ENCODE measurements around the gene POLR3C. TPM values are rescaled to one million over a fixed set of nuclear protein-coding genes. Genes with fewer than 3 reads are reported as not detected.

The POLR3C gene
- total and polyA plus RNA-seq, 2 experiments from 2014 or later = 15.1 to 23.9 TPM

GRCh38 chr1:145785547-145785946 is 38.5 kb upstream of the POLR3C start (continued):
- TF ChIP-seq REST (IDR thresholded peaks at IDR 0.05; ENCODE audit: unreplicated experiment) = no peak
- no peak for TF ChIP-seq EZH2phosphoT487 (IDR thresholded peaks at IDR 0.05; ENCODE audit: unreplicated experiment)
- TF ChIP-seq EZH2 (IDR thresholded peaks at IDR 0.05; ENCODE audit: low read depth, unreplicated experiment) = no peak
- TF ChIP-seq, protein P1, sequence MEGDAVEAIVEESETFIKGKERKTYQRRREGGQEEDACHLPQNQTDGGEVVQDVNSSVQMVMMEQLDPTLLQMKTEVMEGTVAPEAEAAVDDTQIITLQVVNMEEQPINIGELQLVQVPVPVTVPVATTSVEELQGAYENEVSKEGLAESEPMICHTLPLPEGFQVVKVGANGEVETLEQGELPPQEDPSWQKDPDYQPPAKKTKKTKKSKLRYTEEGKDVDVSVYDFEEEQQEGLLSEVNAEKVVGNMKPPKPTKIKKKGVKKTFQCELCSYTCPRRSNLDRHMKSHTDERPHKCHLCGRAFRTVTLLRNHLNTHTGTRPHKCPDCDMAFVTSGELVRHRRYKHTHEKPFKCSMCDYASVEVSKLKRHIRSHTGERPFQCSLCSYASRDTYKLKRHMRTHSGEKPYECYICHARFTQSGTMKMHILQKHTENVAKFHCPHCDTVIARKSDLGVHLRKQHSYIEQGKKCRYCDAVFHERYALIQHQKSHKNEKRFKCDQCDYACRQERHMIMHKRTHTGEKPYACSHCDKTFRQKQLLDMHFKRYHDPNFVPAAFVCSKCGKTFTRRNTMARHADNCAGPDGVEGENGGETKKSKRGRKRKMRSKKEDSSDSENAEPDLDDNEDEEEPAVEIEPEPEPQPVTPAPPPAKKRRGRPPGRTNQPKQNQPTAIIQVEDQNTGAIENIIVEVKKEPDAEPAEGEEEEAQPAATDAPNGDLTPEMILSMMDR (conservative IDR thresholded peaks at IDR 0.05; ENCODE audit: low read depth in 2 of 2) = no peak
- no peak for TF ChIP-seq POLR2AphosphoS5 (IDR thresholded peaks at IDR 0.05; ENCODE audit: low read depth)
- TF ChIP-seq CREB1 (CRISPR knock-in tag; IDR thresholded peaks at IDR 0.05; ENCODE audit: low read depth) = no peak
- no peak for TF ChIP-seq STAT1 (IDR thresholded peaks at IDR 0.05; ENCODE audit: unreplicated experiment)

DNA sequence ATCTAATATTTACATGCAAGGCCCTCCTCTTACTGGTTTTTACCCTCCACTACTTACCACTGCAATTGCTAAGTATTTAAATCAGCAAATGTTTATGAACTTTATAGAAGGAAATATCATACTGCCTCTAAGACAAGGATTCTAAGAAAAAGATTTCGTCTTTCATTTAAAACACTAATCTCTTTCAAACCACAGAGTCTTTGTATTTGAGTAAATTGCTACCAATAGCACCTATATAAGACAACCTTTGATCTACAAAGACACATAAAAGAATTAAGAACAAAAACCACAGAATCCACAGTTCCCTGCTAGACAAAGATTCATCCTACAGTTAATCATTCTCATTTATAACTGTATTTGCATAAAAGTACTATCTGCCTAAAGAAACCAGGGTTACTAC is 37.7 kb upstream of the POLR3C start:
- Mint-ChIP-seq H3K4me1 (no peaks in the 10 kb centered on the region), H3K36me3 (ENCODE audit: low read depth) (peaks cover 4% of the 10 kb centered on the region; the same call in 2 of the 3 replicates), H3K9me3 (no peaks in the 10 kb centered on the region), H3K27ac (no peak overlapping the region), H3K4me3 (no peak overlapping the region), H3K27me3 (ENCODE audit: insufficient read depth, low read depth, poor library complexity) (no peaks in the 10 kb centered on the region)
- Histone ChIP-seq H3K36me3 (ENCODE audit: insufficient read depth) (peaks cover 4% of the 10 kb centered on the region; the same call in 1 of the 2 replicates), H4K20me1 (replicated peaks; ENCODE audit: insufficient read depth) (no peaks in the 10 kb centered on the region), H3K4me3 (no peak overlapping the region), H3F3A (replicated peaks; ENCODE audit: low read depth) (no peaks in the 10 kb centered on the region), H2AFZ (no peak overlapping the region), H3K27ac (ENCODE audit: low read depth) (no peak overlapping the region), H3K4me2 (no peak overlapping the region), H3K4me1 (ENCODE audit: insufficient read depth) (no peaks in the 10 kb centered on the region), H3K27me3 (ENCODE audit: insufficient read depth) (no peaks in the 10 kb centered on the region), H3K9me2 (ENCODE audit: insufficient read depth) (no peaks in the 10 kb centered on the region), H3K79me2 (replicated peaks; ENCODE audit: insufficient read depth) (peaks cover 4% of the 10 kb centered on the region; the same call in 1 of the 2 replicates)
- DNase-seq (ENCODE audit: low spot score) (no peak), ATAC-seq (no peak)
- no peak for TF ChIP-seq REST (IDR thresholded peaks at IDR 0.05; ENCODE audit: unreplicated experiment)
- TF ChIP-seq EZH2phosphoT487 (IDR thresholded peaks at IDR 0.05; ENCODE audit: unreplicated experiment) = no peak
- TF ChIP-seq ETS1 (IDR thresholded peaks at IDR 0.05) = no peak
- no peak for TF ChIP-seq ZNF114 (CRISPR knock-in tag; IDR thresholded peaks at IDR 0.05)
- TF ChIP-seq JUNB (IDR thresholded peaks at IDR 0.05; ENCODE audit: unreplicated experiment) = no peak
- no peak for TF ChIP-seq ZNF331 (CRISPR knock-in tag; IDR thresholded peaks at IDR 0.05; ENCODE audit: low read depth)
- TF ChIP-seq NANOG (IDR thresholded peaks at IDR 0.05; ENCODE audit: borderline replicate concordance) = no peak

Measured in GM23338 (cell line).